Adrenal gland (tissue), 5 donors: ENCODE results near the gene PGLYRP1.

Source experiments
- POLR2A ChIP-seq, 2 donors: fragments of 450-650 bp; IDR thresholded peaks; one replicate each; pipeline ENCODE4 v1.6.1; 2017; ENCODE audit warnings: antibody characterized with exemption in 2 of 2, mild to moderate bottlenecking in 2 of 2, moderate library complexity in 1 of 2
- TF ChIP-seq, protein P1 (sequence below), 6 experiments: fragments of 450-650 bp in 4 of 6; fragments of 200-600 bp in 2 of 6; sonication (generic) in 1 of 6; IDR thresholded peaks; 1 replicate in 5 of 6; 2 replicates in 1 of 6; pipeline versions ENCODE4 v1.5.1 to v1.8.0; 2016 to 2021; ENCODE audit warnings: antibody characterized with exemption in 6 of 6, mild to moderate bottlenecking in 2 of 6, moderate library complexity in 1 of 6
- donor health status: DM: no; HTN: no; CAD: no.

DNA sequence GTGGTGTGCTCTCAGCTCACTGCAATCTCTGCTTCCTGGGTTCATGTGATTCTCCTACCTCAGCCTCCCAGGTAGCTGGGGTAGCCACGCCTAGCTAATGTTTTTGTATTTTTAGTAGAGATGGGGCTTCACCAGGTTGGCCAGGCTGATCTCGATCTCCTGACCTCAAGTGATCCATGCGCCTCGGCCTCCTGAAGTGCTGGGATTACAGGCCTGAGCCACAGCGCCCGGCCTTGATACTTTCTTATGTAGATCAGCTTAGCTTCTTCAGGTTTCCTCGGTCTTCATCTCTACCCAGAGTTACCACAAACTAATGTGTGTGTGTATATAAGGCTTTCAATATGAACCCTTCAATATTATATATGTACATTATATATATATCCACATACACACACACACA, 37.5 kb downstream of the PGLYRP1 start:
- TF ChIP-seq, protein P1, sequence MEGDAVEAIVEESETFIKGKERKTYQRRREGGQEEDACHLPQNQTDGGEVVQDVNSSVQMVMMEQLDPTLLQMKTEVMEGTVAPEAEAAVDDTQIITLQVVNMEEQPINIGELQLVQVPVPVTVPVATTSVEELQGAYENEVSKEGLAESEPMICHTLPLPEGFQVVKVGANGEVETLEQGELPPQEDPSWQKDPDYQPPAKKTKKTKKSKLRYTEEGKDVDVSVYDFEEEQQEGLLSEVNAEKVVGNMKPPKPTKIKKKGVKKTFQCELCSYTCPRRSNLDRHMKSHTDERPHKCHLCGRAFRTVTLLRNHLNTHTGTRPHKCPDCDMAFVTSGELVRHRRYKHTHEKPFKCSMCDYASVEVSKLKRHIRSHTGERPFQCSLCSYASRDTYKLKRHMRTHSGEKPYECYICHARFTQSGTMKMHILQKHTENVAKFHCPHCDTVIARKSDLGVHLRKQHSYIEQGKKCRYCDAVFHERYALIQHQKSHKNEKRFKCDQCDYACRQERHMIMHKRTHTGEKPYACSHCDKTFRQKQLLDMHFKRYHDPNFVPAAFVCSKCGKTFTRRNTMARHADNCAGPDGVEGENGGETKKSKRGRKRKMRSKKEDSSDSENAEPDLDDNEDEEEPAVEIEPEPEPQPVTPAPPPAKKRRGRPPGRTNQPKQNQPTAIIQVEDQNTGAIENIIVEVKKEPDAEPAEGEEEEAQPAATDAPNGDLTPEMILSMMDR (IDR thresholded peaks at IDR 0.05): no peak
- no peak for TF ChIP-seq POLR2A (IDR thresholded peaks at IDR 0.05)
